HG02938 (cell line): ENCODE measurements around the gene TRPC4AP.
"Not testable (repeated sequence)": the region's sequence is repeated elsewhere in the genome, so short reads cannot be mapped to it uniquely, and the experiment has no call there.

Experiments
- ATAC-seq: cut with Tn5 transposase; IDR thresholded peaks from one replicate; pipeline ENCODE4 v1.9.1; 2021; ENCODE audit warnings: mild to moderate bottlenecking, moderate library complexity; ENCODE audit not compliant: unreplicated experiment

Gene TRPC4AP

GRCh38 chr20:35060168-35060567 is 32.4 kb downstream of the TRPC4AP start:
- no peak for ATAC-seq

- no peak for ATAC-seq
Measured at GRCh38 chr20:35059612-35060011, 33.0 kb downstream of the TRPC4AP start.

GRCh38 chr20:35059110-35059509 is 33.5 kb downstream of the TRPC4AP start:
- ATAC-seq = no peak

- no peak for ATAC-seq
Measured at GRCh38 chr20:35055445-35056276, 36.9 kb downstream of the TRPC4AP start.

DNA sequence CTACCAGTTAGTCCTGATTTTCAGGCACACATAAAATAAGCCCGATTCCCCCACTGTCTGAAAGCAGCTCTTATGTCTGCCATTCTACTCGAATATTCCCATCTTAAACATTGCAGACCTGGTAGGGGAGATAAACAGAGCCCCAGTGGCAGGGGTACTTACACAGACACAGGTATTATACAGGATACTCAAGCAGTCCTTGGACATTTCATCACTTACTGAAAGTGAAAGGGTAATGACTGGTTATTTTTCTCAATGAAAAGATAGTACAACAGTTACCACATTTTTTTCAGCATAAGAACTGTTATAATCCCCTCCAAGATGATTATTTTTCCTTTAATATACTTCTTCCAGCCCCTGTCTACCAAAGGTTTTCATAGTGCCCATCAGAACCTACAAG is 37.8 kb downstream of the TRPC4AP start:
- no peak for ATAC-seq

DNA sequence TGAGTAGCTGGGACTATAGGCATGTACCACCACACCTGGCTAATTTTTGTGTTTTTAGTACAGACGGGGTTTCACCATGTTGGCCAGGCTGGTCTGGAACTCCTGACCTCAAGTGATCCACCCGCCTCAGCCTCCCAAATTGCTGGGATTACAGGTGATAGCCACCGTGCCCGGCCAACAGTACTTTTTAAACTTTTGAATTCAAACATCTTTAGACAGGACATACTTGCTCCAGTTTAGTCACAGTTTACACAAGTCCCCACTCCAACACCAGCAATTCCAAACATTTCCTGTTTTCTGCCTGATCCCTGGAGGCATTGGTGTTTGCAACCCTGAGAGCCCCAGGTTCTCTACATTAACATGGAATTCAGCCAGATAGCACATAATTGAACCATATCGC is 40.0 kb downstream of the TRPC4AP start:
- not testable (repeated sequence) for ATAC-seq

DNA sequence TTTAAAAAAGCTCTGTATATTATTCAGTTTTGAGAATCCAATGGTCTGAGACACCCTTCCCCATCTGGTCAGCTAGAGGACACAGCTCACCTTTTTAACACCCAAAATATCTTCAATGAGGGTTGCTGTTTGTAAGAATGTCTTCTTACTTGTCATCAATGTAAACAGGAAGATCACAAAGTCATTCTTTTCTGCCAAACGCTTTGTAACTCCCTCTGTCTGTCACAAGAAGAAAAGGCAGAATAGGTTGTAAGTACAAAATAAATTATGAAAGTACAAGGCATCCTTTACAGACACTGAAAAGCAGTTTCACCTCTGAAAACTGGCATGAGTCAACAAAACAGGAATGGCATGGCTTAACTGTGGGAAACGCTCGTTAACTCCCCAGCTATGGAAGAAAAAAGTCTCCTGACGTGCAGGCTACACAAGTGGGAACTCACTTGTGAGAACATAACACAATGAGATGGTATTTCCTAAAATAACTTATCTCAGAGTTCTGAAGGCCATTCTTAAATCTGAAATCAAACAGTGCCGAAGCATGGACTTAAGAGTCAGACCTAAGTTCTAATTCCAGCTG is 42.7 kb downstream of the TRPC4AP start:
- no peak for ATAC-seq

- no peak for ATAC-seq
Measured at GRCh38 chr20:35048739-35049138, 43.9 kb downstream of the TRPC4AP start.

GRCh38 chr20:35042268-35042667 is 50.3 kb downstream of the TRPC4AP start:
- no peak for ATAC-seq

DNA sequence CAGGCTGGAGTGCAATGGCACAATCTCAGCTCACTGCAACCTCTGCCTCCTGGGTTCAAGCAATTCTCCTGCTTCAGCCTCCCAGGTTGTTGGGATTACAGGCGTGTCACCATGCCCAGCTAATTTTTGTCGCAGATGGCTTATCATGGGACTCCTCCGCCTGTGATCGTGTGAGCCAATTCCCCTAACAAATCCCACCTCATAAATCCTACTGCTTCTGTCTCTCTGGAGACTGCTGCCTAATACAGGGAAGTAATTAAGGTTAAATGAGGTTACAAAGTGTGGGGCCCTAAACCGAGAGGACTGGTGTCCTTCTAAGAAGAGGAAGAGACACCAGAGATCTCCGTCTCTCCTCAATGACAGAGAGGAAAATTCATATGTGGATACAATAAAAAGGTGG is 52.0 kb downstream of the TRPC4AP start:
- no peak for ATAC-seq

GRCh38 chr20:35039846-35040489 is 52.6 kb downstream of the TRPC4AP start:
- ATAC-seq = no peak

DNA sequence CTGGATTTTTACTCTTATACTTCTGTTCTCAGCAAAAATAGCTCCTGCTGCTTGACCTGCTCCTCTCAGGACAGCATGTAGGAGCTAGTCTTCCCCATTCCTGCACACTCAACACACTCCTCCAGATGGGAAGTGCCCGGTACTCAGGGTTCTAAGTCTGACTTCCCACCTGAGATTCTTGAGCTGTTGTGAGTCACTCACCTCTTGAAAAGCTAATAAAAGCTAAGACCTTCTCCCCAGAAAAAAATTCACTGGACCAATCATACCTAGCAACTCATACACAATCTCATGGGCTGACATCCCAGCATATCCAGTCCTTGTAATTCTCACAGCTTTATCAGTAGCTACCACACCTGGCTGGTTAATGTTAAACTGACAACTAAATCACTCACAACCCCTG is 53.5 kb downstream of the TRPC4AP start:
- ATAC-seq = no peak

GRCh38 chr20:35034145-35034544 is 58.5 kb downstream of the TRPC4AP start:
- no peak for ATAC-seq

GRCh38 chr20:35030136-35030535 is 62.5 kb downstream of the TRPC4AP start:
- no peak for ATAC-seq

DNA sequence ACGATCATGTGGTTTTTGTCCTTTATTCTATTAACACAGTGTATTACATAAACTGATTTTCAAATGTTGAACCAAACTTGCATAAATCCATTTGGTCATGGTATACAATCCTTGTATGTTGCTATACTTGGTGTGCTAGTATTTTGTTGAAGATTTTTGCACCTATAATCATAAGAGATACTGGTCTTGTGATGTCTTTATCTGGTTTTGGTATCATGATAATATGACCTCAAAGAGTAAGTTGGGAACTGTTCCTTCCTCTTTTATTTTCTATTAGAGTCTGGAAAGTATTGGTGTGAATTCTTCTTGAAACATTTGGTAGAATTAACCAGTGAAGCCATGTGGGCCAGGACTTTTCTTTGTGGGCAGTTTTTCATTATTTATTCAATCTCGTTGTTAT is 65.3 kb downstream of the TRPC4AP start:
- ATAC-seq = no peak

DNA sequence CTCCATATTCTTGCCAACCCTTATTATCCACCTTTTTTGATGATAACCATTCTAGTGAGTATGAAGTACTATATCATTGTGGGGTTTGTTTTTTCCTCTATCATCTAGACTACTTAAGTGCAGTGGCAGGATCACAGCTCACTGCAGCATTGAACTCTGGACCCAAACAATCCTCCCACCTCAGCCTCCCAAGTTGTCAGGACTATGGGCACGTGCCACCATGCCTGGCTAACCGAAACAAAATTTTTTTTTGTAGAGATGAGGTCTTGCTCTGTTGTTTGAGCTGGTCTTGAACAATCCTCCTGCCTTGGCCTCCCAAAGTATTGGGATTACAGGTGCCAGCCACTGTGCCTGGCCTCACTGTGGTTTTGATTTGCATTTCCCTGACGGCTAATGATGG is 67.5 kb downstream of the TRPC4AP start:
- no peak for ATAC-seq

DNA sequence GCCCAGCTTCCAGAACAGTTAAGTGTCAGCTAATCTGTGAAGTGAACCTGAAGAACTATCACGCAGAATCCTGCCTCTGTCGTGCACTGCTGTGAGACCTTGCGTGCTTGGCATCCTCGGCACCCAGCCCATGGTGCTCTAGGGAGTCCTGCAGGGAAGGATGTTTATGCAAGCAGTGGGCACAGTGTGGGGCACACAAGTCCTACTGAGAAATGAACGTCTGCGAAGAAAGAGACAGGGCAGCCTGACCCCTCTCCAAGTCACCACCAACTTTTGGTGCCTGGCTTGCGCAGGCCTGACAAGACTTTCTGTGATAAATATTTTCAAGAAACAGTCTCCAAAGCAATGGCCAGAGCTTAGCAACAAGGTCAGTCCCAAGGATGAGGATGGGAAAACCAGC is 69.0 kb downstream of the TRPC4AP start:
- ATAC-seq = no peak

DNA sequence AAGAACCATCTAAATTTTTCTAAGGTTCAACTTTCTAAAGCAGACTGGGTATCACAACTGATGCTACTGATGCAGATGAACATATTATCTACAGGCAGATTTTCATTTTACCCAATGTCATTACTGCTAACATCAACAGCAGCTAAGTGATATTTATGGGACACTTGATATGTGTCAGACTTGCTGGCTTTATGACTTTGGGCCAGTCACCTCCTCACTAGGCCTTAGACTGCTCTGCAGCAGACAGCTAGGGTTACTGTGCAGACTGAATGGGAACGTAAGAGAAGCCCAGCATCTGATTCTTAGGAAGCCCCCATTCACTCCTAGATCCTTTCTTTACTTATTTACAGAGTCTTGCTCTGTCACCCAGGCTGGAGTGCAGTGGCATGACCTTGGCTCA is 70.8 kb downstream of the TRPC4AP start:
- no peak for ATAC-seq

GRCh38 chr20:35021063-35021462 is 71.5 kb downstream of the TRPC4AP start:
- no peak for ATAC-seq

DNA sequence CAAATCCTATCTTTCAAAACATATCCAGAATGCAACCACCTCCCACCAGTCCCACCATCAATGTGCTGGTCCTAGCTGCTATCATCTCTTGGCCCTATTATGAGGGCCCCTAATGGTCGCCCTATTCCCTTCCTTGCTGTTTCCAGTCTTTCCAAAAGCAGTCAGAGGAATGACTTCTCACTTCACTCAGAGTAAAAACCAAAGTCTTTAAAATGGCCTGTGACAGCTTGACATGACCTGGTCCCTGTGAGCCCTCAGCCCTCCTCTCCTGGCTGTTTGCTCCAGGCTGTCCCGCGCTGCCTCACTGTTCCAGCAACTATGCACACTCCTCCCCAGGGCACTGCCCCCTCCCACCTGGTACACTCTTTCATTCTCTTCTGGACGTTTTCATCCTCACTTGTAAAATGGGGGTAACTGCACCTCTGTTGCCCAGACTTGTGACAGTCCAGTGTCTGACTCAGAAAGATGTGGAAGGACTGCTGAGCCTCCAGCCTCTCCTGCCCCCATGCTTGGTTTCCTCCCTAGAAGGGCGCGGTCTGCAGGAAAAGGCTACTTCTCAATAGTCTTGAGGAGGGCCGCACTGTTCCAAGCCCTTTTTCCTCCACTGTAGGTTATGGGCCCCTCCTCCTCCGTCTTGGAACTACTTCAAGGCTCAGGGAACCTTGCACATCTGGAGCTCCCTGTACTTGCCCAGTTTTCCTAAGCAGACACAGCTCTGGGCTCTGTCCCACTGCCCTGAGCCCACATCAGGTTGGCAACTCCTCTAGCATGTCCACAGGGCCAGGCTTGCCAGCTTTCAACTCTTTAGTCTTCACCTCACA is 72.3 kb downstream of the TRPC4AP start:
- ATAC-seq = no peak
